Tibial nerve (tissue), 4 donors: ENCODE data around the gene TMEM238L.

Experiments
- CTCF ChIP-seq, 5 experiments: fragments of 200-600 bp in 3 of 5; fragments of 450-650 bp in 2 of 5; sonication (generic) in 3 of 5; IDR thresholded peaks; one replicate each; pipeline ENCODE4 v1.5.1; 2016 to 2019; ENCODE audit warnings: antibody characterized with exemption in 5 of 5, mild to moderate bottlenecking in 3 of 5, moderate library complexity in 2 of 5
- EP300 ChIP-seq, 2 donors: sonication (generic); formaldehyde crosslinking; IDR thresholded peaks; one replicate each; pipeline ENCODE4 v1.6.1; 2017; ENCODE audit warnings: antibody characterized with exemption in 2 of 2, mild to moderate bottlenecking in 1 of 2
- POLR2A ChIP-seq, 2 donors: fragments of 450-650 bp; IDR thresholded peaks; one replicate each; pipeline ENCODE4 v1.6.1; 2017; ENCODE audit warnings: antibody characterized with exemption in 2 of 2, mild to moderate bottlenecking in 2 of 2, moderate library complexity in 2 of 2

- TF ChIP-seq CTCF (IDR thresholded peaks at IDR 0.05) (no peak), POLR2A (IDR thresholded peaks at IDR 0.05) (no peak), EP300 (IDR thresholded peaks at IDR 0.05) (peak in 1 of 2 donors; percentile 27)
Observed at GRCh38 chr17:10768750-10769251, 35.1 kb downstream of the TMEM238L start.
